HG02571 (cell line): ENCODE data around the gene ZNF688.

Source experiments
- ATAC-seq: cut with Tn5 transposase; IDR thresholded peaks from one replicate; pipeline ENCODE4 v1.9.1; 2021; ENCODE audit warnings: mild to moderate bottlenecking, moderate library complexity; ENCODE audit not compliant: unreplicated experiment

The ZNF688 gene

DNA sequence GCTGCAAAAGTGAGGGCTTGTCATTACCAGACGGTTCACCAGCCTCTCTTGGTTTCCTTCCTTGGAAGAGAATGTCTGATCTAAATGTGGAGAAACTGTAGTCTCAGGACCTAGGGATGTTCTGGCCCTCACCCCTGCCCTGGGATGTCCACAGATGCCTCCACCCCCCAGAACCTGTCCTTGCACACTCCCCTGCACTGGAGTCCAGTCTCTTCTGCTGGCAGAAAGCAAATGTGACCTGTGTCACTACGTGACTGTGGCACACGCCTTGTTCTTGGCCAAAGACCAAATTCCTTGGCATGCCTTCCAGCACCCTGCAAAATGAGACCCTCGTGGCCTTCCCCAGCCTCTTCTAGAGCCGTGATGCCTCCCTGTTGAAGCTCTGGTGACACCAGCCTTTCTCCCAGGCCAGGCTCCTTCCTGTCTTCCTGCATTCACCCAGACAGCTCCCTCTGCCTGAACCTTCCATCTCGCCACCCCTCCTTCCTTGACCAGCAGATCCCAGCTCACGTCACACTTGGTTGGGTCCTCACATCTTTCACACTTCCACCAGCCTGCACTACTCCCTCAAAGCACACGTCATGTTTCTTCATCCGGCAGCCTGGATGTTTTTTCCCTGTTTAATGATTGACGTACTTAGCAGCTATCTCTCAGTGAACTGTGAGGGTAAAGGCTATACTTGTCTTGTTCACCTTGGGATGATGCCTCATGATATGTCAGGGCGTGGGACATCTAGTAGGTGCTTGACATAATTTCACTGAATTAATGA is 49.5 kb downstream of the ZNF688 start:
- no peak for ATAC-seq

DNA sequence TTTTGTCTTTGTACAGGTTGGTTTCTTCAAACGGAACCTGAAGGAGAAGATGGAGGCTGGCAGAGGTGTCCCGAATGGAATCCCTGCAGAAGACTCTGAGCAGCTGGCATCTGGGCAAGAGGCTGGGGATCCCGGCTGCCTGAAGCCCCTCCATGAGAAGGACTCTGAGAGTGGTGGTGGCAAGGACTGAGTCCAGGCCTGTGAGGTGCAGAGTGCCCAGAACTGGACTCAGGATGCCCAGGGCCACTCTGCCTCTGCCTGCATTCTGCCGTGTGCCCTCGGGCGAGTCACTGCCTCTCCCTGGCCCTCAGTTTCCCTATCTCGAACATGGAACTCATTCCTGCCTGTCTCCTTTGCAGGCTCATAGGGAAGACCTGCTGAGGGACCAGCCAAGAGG is 50.0 kb downstream of the ZNF688 start:
- no peak for ATAC-seq
